ENCODE data around the gene BMP2K. TPM values are rescaled to one million over a fixed set of nuclear protein-coding genes. Genes with fewer than 3 reads are reported as not detected.

The BMP2K gene
- total and polyA plus RNA-seq, 2 of the 8 experiments (the other 6 are each of a cell fraction or from before 2014, with no cell fraction given), result 15.6 to 24.1 TPM

GRCh38 chr4:78863254-78863869 lies 87.2 kb downstream of the BMP2K start:
- H3K4me1 ChIP-seq (replicated peaks in 1 of 4; ENCODE audit: control insufficient read depth in 3 of 4, insufficient read depth in 4 of 4, low read length in 3 of 4), result no peaks in the 10 kb centered on the region
- no peaks in the 10 kb centered on the region for H3K9me3 ChIP-seq (ENCODE audit: insufficient read depth in 2 of 2, low read depth in 1 of 2, low read length in 1 of 2)
- POLR2A ChIA-PET (ENCODE audit: partially characterized antibody), result no interaction called here
- H3K56ac ChIP-seq (replicated peaks; ENCODE audit: insufficient read length, low read depth, low read length), result no peak overlapping the region
- H3K27me3 ChIP-seq (replicated peaks in 1 of 4; ENCODE audit: control insufficient read depth in 3 of 4, extremely low read depth in 1 of 4, insufficient read depth in 3 of 4, low read length in 3 of 4), result no peaks in the 10 kb centered on the region
- DNase-seq (ENCODE audit: low read depth in 1 of 2, low spot score in 2 of 2), result no peak
- no peak overlapping the region for H2BK120ac ChIP-seq (replicated peaks; ENCODE audit: low read depth, low read length)
- H3K4me2 ChIP-seq (ENCODE audit: insufficient read depth in 1 of 2, low read depth in 2 of 2, low read length in 2 of 2), result no peak overlapping the region
- no peak overlapping the region for H3K4ac ChIP-seq (replicated peaks; ENCODE audit: insufficient read length, low read depth, low read length)
- no peak overlapping the region for H3K23ac ChIP-seq (ENCODE audit: insufficient read length)
- H4K5ac ChIP-seq (ENCODE audit: insufficient read length, low read depth, low read length), result no peak overlapping the region
- no peak overlapping the region for H4K91ac ChIP-seq (replicated peaks; ENCODE audit: insufficient read length, low read length)
- no peak overlapping the region for H2BK15ac ChIP-seq (ENCODE audit: low read length)
- no peak overlapping the region for H2BK20ac ChIP-seq (ENCODE audit: low read length)
- H3K79me2 ChIP-seq (ENCODE audit: control insufficient read depth in 1 of 2, insufficient read depth in 2 of 2, low read length in 2 of 2), result no peaks in the 10 kb centered on the region
- WGBS, 2 experiments (ENCODE audit: extremely low coverage in 1 of 2, insufficient coverage in 1 of 2, insufficient read length in 1 of 2, insufficient replicate concordance in 2 of 2, low coverage in 1 of 2, low lambda C conversion rate in 2 of 2, missing lambda C conversion rate in 1 of 2), result 85% methylated on average over 5 of the region's 5 CpGs; no CpG with 5 or more reads in 1 of the 2 experiments
- H2AK5ac ChIP-seq (ENCODE audit: low read depth, low read length), result no peak overlapping the region
- H3K14ac ChIP-seq (ENCODE audit: insufficient read length), result no peak overlapping the region
- no peaks in the 10 kb centered on the region for H3K23me2 ChIP-seq (ENCODE audit: low read depth, low read length)
- H3K18ac ChIP-seq (ENCODE audit: extremely low read depth, low read length), result no peak overlapping the region
- peaks cover 0 to 3% (median 0%) of the 10 kb centered on the region in 4 experiments; a peak in 2 of 8 replicates for H3K36me3 ChIP-seq (ENCODE audit: control insufficient read depth in 2 of 4, insufficient read depth in 4 of 4, low read length in 3 of 4)
- FAIRE-seq, result no peak
- H4K8ac ChIP-seq (ENCODE audit: extremely low read depth, insufficient read depth, low read length), result no peak overlapping the region
- H2BK5ac ChIP-seq (ENCODE audit: low read depth, low read length), result no peak overlapping the region
- no peak overlapping the region for H3K27ac ChIP-seq (ENCODE audit: low read depth, low read length)
- no peak overlapping the region for H2BK12ac ChIP-seq (ENCODE audit: low read depth, low read length)
- H2AFZ ChIP-seq (ENCODE audit: low read length), result no peak overlapping the region
- CTCF ChIA-PET (ENCODE audit: partially characterized antibody), result interaction anchor here (0.9 to 3.2 kb wide), 16 partner anchors 8 to 275 kb away, joined by 3 to 24 read pairs (median 4); no protein-coding TSS in a partner anchor
- no peaks in the 10 kb centered on the region for H4K20me1 ChIP-seq (replicated peaks in 1 of 2; ENCODE audit: control insufficient read depth in 1 of 2, insufficient read depth in 2 of 2, low read length in 2 of 2)
- H3K4me3 ChIP-seq (ENCODE audit: extremely low read depth in 1 of 4, insufficient read depth in 2 of 4, low read depth in 3 of 4, low read length in 4 of 4), result no peak overlapping the region
- H3K79me1 ChIP-seq (ENCODE audit: low read depth, low read length), result no peaks in the 10 kb centered on the region
- no peak overlapping the region for H3K9ac ChIP-seq (replicated peaks in 1 of 4; ENCODE audit: extremely low read depth in 1 of 4, low read depth in 3 of 4, low read length in 3 of 4)
- TF ChIP-seq KDM5A (IDR thresholded peaks at IDR 0.05; ENCODE audit: low read length) (no peak), TBP (IDR thresholded peaks at IDR 0.05; ENCODE audit: low read depth, low read length) (no peak), CEBPB (IDR thresholded peaks at IDR 0.05; ENCODE audit: low read depth, low read length) (no peak), KDM4A (IDR thresholded peaks at IDR 0.05; ENCODE audit: low read depth, low read length, severe bottlenecking) (no peak), CHD1 (IDR thresholded peaks at IDR 0.05; ENCODE audit: low read depth, low read length) (no peak), TAF7 (optimal IDR thresholded peaks at IDR 0.05; ENCODE audit: borderline replicate concordance, low read depth, low read length) (no peak), POLR2AphosphoS5 (IDR thresholded peaks at IDR 0.05; ENCODE audit: low read depth, low read length) (no peak), USF2 (IDR thresholded peaks at IDR 0.05; ENCODE audit: low read length) (no peak), TEAD4 (IDR thresholded peaks at IDR 0.05; ENCODE audit: low read depth, low read length) (no peak), CREB1 (IDR thresholded peaks at IDR 0.05) (no peak), ATF3 (IDR thresholded peaks at IDR 0.05; ENCODE audit: insufficient read depth, low read depth, low read length) (no peak), SIRT6 (IDR thresholded peaks at IDR 0.05; ENCODE audit: low read length) (no peak), JUN (IDR thresholded peaks at IDR 0.05; ENCODE audit: low read depth, low read length) (no peak)
